CD4-positive, alpha-beta T cell treated with Interleukin-4 for 4 hours (primary cell): Measurements from ENCODE around the gene C19orf44.
A peak's percentile ranks its signal among the peaks of the same experiment; 100 is the strongest.

ENCODE experiments used
- DNase-seq: peaks from one replicate; pipeline ENCODE4 v3.0.0-alpha.2; 2020

Gene C19orf44

GRCh38 chr19:16518483-16519229 lies 22.5 kb downstream of the C19orf44 start:
- DNase-seq, result no peak

- DNase-seq, result no peak
These were observed 23.1 kb downstream of the C19orf44 start for GRCh38 chr19:16519230-16519687.

- DNase-seq, result no peak
These were observed 24.1 kb downstream of the C19orf44 start for GRCh38 chr19:16520074-16520973.

- no peak for DNase-seq
These were observed 24.9 kb downstream of the C19orf44 start for GRCh38 chr19:16520986-16521624.

- DNase-seq, result no peak
These were observed 25.6 kb downstream of the C19orf44 start for GRCh38 chr19:16521715-16522289.

- no peak for DNase-seq
These were observed 26.6 kb downstream of the C19orf44 start for GRCh38 chr19:16522559-16523377.

- no peak for DNase-seq
These were observed 29.0 kb downstream of the C19orf44 start for GRCh38 chr19:16524991-16525734.

- DNase-seq, result no peak
These were observed 29.7 kb downstream of the C19orf44 start for GRCh38 chr19:16525751-16526481.

- no peak for DNase-seq
These were observed 31.2 kb downstream of the C19orf44 start for GRCh38 chr19:16527334-16527935.

GRCh38 chr19:16527971-16528521 lies 31.9 kb downstream of the C19orf44 start:
- DNase-seq, result peak; percentile 32

- no peak for DNase-seq
These were observed 33.4 kb downstream of the C19orf44 start for GRCh38 chr19:16529466-16530144.

GRCh38 chr19:16530540-16531379 lies 34.6 kb downstream of the C19orf44 start:
- no peak for DNase-seq

- DNase-seq, result no peak
These were observed 35.1 kb downstream of the C19orf44 start for GRCh38 chr19:16531380-16531669.

GRCh38 chr19:16532440-16533234 lies 36.4 kb downstream of the C19orf44 start:
- no peak for DNase-seq

- DNase-seq, result no peak
These were observed 39.2 kb downstream of the C19orf44 start for GRCh38 chr19:16535381-16535780.

- DNase-seq, result no peak
These were observed 39.9 kb downstream of the C19orf44 start for GRCh38 chr19:16536130-16536529.

GRCh38 chr19:16537111-16537510 lies 40.9 kb downstream of the C19orf44 start:
- DNase-seq, result no peak

GRCh38 chr19:16540948-16541347 lies 44.8 kb downstream of the C19orf44 start:
- DNase-seq, result no peak
